Fibroblast of mammary gland (primary cell): ENCODE results near the gene MEGF6.

Experiments
- DNase-seq: peaks from one replicate; pipeline ENCODE4 v3.0.0-alpha.2; 2010; ENCODE audit warnings: low read depth
- H3K4me3 ChIP-seq: 2 replicates; pipeline ENCODE4 v1.5.1; 2011; ENCODE audit warnings: low read depth, mild to moderate bottlenecking, low read length, moderate library complexity; ENCODE audit not compliant: control insufficient read depth
- TF ChIP-seq, protein P1 (sequence below): conservative IDR thresholded peaks from 2 replicates; pipeline ENCODE4 v1.5.1; 2011; ENCODE audit warnings: low read depth, low read length, inconsistent platforms; ENCODE audit not compliant: control insufficient read depth, insufficient read depth

Gene MEGF6

DNA sequence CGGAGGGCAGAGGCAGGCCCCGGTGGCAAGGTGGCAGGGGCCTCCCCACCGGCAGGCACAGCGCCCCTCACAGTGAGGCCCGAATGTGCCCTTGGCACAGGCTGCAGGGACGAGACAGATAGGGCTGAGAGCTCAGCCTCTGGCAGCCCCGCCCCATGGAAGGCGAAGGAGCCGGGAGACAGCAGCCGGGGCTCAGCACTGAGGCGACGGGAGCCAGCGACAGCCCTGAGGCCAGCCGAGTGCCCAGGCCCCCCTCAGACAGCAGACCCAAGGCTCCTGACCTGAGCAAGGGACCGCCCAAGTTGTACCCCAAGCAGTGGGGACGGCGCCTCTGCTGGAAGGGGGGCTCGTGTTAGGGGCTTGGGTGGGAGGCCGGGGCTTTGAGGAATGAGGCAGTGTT lies 113.8 kb downstream of the MEGF6 start:
- no peak for DNase-seq
- no peak overlapping the region for H3K4me3 ChIP-seq
- TF ChIP-seq, protein P1, sequence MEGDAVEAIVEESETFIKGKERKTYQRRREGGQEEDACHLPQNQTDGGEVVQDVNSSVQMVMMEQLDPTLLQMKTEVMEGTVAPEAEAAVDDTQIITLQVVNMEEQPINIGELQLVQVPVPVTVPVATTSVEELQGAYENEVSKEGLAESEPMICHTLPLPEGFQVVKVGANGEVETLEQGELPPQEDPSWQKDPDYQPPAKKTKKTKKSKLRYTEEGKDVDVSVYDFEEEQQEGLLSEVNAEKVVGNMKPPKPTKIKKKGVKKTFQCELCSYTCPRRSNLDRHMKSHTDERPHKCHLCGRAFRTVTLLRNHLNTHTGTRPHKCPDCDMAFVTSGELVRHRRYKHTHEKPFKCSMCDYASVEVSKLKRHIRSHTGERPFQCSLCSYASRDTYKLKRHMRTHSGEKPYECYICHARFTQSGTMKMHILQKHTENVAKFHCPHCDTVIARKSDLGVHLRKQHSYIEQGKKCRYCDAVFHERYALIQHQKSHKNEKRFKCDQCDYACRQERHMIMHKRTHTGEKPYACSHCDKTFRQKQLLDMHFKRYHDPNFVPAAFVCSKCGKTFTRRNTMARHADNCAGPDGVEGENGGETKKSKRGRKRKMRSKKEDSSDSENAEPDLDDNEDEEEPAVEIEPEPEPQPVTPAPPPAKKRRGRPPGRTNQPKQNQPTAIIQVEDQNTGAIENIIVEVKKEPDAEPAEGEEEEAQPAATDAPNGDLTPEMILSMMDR, result no peak

DNA sequence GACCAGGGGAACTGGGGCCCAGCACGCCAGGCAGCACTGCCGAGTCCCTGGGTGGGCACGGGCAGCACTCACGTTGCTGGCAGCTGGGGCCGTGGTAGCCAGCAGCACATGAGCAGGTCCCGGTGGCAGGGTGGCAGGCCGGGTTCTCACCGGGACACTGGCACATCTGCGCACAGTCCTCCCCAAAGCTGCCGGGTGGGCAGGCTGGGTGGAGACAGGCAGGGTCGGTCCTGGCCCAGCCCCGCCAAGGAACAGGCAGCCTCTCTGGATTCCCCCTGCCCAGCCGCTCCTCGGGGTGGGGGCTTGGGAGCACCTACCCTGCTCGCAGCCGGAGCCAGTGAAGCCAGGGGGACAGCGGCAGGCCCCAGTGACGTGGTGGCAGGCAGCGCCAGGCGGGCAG lies 114.4 kb downstream of the MEGF6 start:
- TF ChIP-seq, protein P1, result no peak
- no peak for DNase-seq
- no peak overlapping the region for H3K4me3 ChIP-seq

DNA sequence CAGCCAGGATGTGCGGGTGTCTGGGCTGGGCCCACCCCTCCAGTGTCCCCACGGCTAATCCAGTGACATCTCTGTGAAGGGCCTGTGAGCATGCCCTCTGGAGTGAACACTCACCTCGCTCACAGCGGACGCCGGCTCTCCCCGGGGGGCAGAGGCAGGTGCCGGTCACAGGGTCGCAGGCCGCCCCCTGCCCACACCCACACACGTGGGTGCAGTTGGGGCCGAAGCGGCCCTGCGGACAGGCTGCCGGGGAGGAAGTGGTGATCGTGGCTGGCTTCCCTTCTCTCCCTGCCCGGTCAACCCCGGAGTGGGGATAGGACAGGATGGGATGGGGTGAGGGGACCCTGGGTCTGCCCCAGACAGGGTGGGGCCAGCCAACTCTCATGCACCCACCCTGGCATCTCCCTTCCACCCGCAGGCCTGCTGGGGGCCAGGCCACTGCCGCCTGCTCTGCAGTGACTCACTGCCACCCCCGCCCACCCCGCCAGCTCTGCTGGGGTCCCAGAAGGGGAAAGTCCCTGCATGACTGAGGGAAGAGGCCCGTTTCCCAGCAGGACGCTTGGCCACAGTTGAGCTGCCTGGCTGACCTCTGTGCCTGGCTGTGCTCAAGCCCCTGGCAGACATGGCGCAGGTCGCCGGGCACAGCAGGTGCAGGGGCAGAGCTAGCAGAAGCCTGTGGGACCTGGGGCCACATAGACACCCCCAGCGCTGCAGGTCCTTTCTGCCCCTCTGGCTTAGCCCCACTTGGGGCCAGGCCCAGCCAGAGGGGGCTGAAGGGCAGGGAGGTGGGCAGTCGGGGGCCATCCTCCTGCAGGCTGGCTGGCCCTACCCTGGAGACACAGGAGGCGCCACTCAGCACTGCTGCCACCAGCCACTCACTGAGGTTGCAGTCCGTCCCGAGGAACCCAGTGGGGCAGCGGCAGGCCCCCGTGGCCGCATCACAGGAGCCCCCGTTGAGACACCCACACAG lies 115.2 kb downstream of the MEGF6 start:
- no peak for DNase-seq
- TF ChIP-seq, protein P1, result no peak
- no peak overlapping the region for H3K4me3 ChIP-seq

DNA sequence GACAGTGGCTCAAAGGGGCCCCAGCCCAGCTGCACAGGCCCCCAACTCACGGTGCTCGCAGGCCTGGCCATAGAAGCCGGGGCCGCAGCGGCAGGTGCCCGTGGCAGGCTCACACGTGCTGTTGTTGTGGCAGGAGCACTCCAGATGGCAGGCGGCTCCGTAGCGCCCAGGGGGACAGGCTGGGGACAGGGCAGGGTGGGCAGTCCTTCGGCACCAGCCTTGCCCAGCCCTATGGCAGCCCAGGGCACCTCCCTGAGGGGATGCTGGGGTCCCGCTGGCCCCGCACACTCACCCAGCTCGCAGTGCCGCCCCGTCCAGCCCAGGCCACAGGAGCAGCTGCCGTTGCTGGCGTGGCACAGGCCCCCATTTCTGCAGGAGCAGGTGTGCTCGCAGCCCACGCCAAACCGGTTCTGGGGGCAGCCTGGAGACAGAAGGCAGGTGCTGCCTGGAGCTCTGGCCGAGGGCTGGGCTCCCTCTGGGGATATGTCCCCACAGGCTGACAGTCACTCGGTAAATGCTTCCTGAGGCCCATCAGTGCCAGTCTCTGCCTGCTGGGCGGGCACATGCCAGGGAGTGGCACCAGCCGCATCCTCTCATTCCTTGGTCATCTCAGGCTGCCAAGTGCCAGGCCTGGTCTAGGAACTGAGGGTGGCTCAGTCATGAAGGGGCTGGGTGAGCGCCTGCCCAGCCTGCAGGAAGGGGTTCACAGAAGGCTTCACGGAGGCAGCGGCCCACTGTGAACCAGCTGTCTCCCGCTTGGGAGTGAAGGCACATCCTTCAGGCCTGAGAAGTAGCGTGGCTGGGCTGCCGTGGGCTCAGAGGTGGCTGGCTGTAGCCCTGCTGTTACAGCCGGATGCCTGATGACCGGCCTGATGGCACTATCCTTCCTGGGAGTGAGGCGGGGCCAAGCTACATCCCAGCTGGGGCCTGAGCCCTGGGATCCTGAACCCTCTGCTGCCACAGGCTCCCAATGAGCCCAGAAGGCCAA lies 116.7 kb downstream of the MEGF6 start:
- H3K4me3 ChIP-seq, result no peak overlapping the region
- DNase-seq, result no peak
- TF ChIP-seq, protein P1, result no peak

DNA sequence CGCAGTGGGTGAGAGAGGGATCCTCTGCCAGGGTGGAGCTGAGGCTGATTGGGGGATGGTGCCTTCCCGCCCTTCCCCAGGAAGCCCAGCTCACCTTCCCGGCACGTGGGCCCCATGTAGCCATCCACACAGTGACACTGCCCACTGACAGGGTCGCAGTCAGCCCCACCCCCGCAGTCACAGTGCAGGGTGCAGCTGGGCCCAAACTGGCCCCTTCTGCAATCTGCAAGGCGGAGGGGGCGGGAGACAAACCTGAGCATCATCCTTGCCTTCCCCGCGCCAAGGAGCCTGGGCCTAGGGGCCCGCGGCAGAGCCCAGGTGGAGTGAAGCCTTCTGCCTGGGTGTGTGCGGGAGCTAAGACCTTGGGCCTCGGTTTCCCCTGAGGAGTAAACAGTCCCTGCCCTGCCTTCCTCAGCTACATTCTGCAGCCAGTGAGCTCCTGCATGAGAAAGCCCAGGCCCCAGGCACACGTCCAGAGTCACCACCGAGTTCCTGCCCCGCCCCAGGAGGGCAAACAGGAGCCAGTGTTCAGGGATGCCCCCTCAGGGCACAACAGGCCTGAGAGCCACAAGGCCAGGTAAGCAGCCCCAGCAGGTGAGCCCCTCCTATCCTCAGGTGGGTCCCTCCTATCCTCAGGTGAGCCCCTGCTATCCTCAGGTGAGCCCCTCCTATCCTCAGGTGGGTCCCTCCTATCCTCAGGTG lies 118.6 kb downstream of the MEGF6 start:
- no peak for DNase-seq
- TF ChIP-seq, protein P1, result no peak
- no peak overlapping the region for H3K4me3 ChIP-seq
